Ovary (tissue), 9 donors: ENCODE results near the gene PDIA2. TPM values are rescaled to one million over a fixed set of nuclear protein-coding genes. Genes with fewer than 3 reads are reported as not detected.

Experiments used
- DNase-seq, 5 donors: peaks; one replicate each; pipeline ENCODE4 v3.0.0-alpha.2; 2019 to 2020
- H3K27ac ChIP-seq, 2 donors: fragments of 200-600 bp; one replicate each; pipeline versions ENCODE4 v1.5.1 to v1.8.0; 2019 to 2022
- H3K27me3 ChIP-seq: fragments of 200-600 bp; one replicate; pipeline ENCODE4 v1.8.0; 2022
- H3K36me3 ChIP-seq: fragments of 200-600 bp; sonication (generic); one replicate; pipeline ENCODE4 v1.5.1; 2019
- H3K4me1 ChIP-seq: one replicate; pipeline ENCODE4 v1.8.1; 2013; ENCODE audit warnings: mild to moderate bottlenecking, moderate library complexity; ENCODE audit not compliant: insufficient read depth
- H3K4me3 ChIP-seq: fragments of 200-600 bp; sonication (generic); one replicate; pipeline ENCODE4 v1.5.1; 2017
- H3K9me3 ChIP-seq, 2 donors: fragments of 200-600 bp in 1 of 2; sonication (generic) in 1 of 2; one replicate each; pipeline versions ENCODE4 v1.5.1 to v1.8.1; 2013 to 2019; ENCODE audit warnings: mild to moderate bottlenecking in 1 of 2, moderate library complexity in 1 of 2
- CTCF ChIP-seq, 3 donors: fragments of 450-650 bp in 2 of 3; fragments of 200-600 bp in 1 of 3; IDR thresholded peaks; one replicate each; pipeline versions ENCODE4 v1.5.1 to v1.8.0; 2016 to 2022; ENCODE audit warnings: antibody characterized with exemption in 3 of 3, mild to moderate bottlenecking in 1 of 3
- EP300 ChIP-seq: sonication (generic); formaldehyde crosslinking; IDR thresholded peaks from one replicate; pipeline ENCODE4 v1.6.1; 2017; ENCODE audit warnings: antibody characterized with exemption
- POLR2A ChIP-seq: fragments of 450-650 bp; IDR thresholded peaks from one replicate; pipeline ENCODE4 v1.6.1; 2017; ENCODE audit warnings: antibody characterized with exemption, mild to moderate bottlenecking, moderate library complexity
- WGBS, 3 donors: extraction: QIAGEN DNeasy Blood & Tissue Kit in 1 of 3; methylation state at CpG; one replicate each; pipeline versions ENCODE4 v1.1.5 to v1.1.7; 2013 to 2017; 5-methylcytosine and 5-hydroxymethylcytosine counted together
- intact Hi-C, 4 donors: fragments of 100-400 bp; cut with DNase I; formaldehyde crosslinking; loops; one replicate each; pipeline versions ENCODE4 v1.11.0 to v1.15.1; 2022 to 2023
- polyA plus RNA-seq, 2 donors: library from polyadenylated mRNA; stranded (reverse); fragments of 200-250 nt in 1 of 2; fragments of 350-450 nt in 1 of 2; fragmentation: Illumina TruSeq in 1 of 2; extraction: RNeasy Lipid Tissue Mini Kit (QIAGEN cat#74804) in 1 of 2; gene quantifications; one replicate each; pipeline ENCODE4 v1.2.3, GENCODE V29; 2013 to 2014
- total RNA-seq, 7 donors: library from RNA; depleted of rRNA in 2 of 7; stranded (reverse); fragments of >200 nt in 2 of 7; fragmentation: NEBNext Ultra II Directional in 3 of 7; extraction: Animal tissue kit (Norgen Biotek cat#: 25700) in 3 of 7; gene quantifications; one replicate each; pipeline versions ENCODE4 v1.1.0 to v1.2.4, GENCODE V29; 2016 to 2023
- donor health status: DM: no; HTN: no; CAD: no; lungs with moderate emphysema.
- donor health status: DM: no; HTN: no; CAD: no.
- donor health status: Bipolar disorder and iron deficiency.
- donor health status: DM: yes; HTN: yes; CAD: no.
- donor health status: DM: no; HTN: no; CAD: no.
- donor health status: DM: yes; HTN: yes; CAD: no.

The PDIA2 gene
- total and polyA plus RNA-seq, 9 donors: 0.04 to 0.92 (median 0.32) TPM; not detected in 5

GRCh38 chr16:317583-317982 is 34.6 kb downstream of the PDIA2 start:
- intact Hi-C loops: no loop called here
- DNase-seq: no peak

GRCh38 chr16:318628-319027 is 35.7 kb downstream of the PDIA2 start:
- no peaks in the 10 kb centered on the region for H3K4me1 ChIP-seq
- H3K27ac ChIP-seq: no peak overlapping the region
- no peak for TF ChIP-seq EP300
- TF ChIP-seq CTCF (IDR thresholded peaks at IDR 0.05): no peak
- no peak for TF ChIP-seq POLR2A
- H3K36me3 ChIP-seq: no peaks in the 10 kb centered on the region
- 82 to 91% (median 86%) methylated on average over 21 to 22 of the region's 22 CpGs for WGBS, 3 donors
- no peak for DNase-seq
- no peaks in the 10 kb centered on the region for H3K27me3 ChIP-seq
- no peaks in the 10 kb centered on the region for H3K9me3 ChIP-seq
- intact Hi-C loops: no loop called here
- no peak overlapping the region for H3K4me3 ChIP-seq

More at GRCh38 chr16:317583-317982, 34.6 kb downstream of the PDIA2 start:
- Histone ChIP-seq H3K36me3 (no peaks in the 10 kb centered on the region), H3K27ac (no peak overlapping the region), H3K9me3 (no peaks in the 10 kb centered on the region), H3K4me1 (no peaks in the 10 kb centered on the region), H3K4me3 (no peak overlapping the region), H3K27me3 (no peaks in the 10 kb centered on the region)
- TF ChIP-seq CTCF (IDR thresholded peaks at IDR 0.05) (no peak), EP300 (no peak), POLR2A (no peak)
- 90 to 94% (median 93%) methylated on average over 5 of the region's 5 CpGs for WGBS, 3 donors

GRCh38 chr16:320206-320605 is 37.2 kb downstream of the PDIA2 start:
- no peak overlapping the region for H3K4me3 ChIP-seq
- H3K9me3 ChIP-seq: no peaks in the 10 kb centered on the region
- H3K27ac ChIP-seq: no peak overlapping the region
- no peaks in the 10 kb centered on the region for H3K27me3 ChIP-seq
- H3K36me3 ChIP-seq: no peaks in the 10 kb centered on the region
- intact Hi-C loops: no loop called here
- no peak for DNase-seq
- no peaks in the 10 kb centered on the region for H3K4me1 ChIP-seq
- no peak for TF ChIP-seq EP300
- 91 to 92% (median 91%) methylated on average over 5 of the region's 5 CpGs for WGBS, 3 donors

GRCh38 chr16:321532-321931 is 38.6 kb downstream of the PDIA2 start:
- 58 to 68% (median 65%) methylated on average over 9 of the region's 9 CpGs for WGBS, 3 donors
- H3K4me1 ChIP-seq: no peaks in the 10 kb centered on the region
- TF ChIP-seq CTCF (IDR thresholded peaks at IDR 0.05) (no peak), EP300 (no peak), POLR2A (no peak)
- H3K36me3 ChIP-seq: no peaks in the 10 kb centered on the region
- no peak for DNase-seq
- no peaks in the 10 kb centered on the region for H3K9me3 ChIP-seq
- no peaks in the 10 kb centered on the region for H3K27me3 ChIP-seq
- H3K4me3 ChIP-seq: no peak overlapping the region
- intact Hi-C loops: no loop called here
- no peak overlapping the region for H3K27ac ChIP-seq

- Histone ChIP-seq H3K4me3 (no peak overlapping the region), H3K27me3 (no peaks in the 10 kb centered on the region), H3K27ac (no peak overlapping the region), H3K4me1 (no peaks in the 10 kb centered on the region), H3K36me3 (no peaks in the 10 kb centered on the region), H3K9me3 (no peaks in the 10 kb centered on the region)
- no peak for TF ChIP-seq CTCF (IDR thresholded peaks at IDR 0.05)
- intact Hi-C loops: no loop called here
- 85 to 90% (median 88%) methylated on average over 13 of the region's 13 CpGs for WGBS, 3 donors
- DNase-seq: no peak
These were observed 39.6 kb downstream of the PDIA2 start for GRCh38 chr16:322476-323143.
